ENCODE results near the gene EIF2S2.

The EIF2S2 gene

GRCh38 chr20:34064286-34064685, 47.8 kb downstream of the EIF2S2 start:
- DNase-seq (ENCODE audit: low read depth): no peak

- DNase-seq (ENCODE audit: low read depth): no peak
Observed at GRCh38 chr20:34062570-34063482, 49.2 kb downstream of the EIF2S2 start.

DNA sequence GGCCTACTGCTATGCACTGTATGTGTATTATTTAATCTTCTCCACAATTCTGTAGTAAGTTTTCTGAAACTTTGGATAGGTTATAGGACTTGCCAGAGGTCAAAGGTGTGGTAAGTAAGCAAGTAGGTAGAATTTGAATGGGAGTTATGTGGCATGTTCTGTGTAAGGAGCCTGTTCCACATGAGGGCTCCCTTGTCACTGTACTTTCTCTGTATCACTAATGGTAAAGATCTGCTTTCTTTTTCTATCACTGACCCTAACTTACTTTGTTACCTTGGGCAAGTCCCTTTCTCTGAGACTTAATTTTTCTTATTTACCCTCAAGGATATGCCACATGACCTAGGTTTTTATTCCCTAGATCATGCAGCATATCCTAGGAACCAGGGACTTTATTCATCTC, 50.3 kb downstream of the EIF2S2 start:
- DNase-seq (ENCODE audit: low read depth): no peak

- no peak for DNase-seq (ENCODE audit: low read depth)
Observed at GRCh38 chr20:34060970-34061369, 51.1 kb downstream of the EIF2S2 start.

- no peak for DNase-seq (ENCODE audit: low read depth)
Observed at GRCh38 chr20:34058831-34059230, 53.2 kb downstream of the EIF2S2 start.

GRCh38 chr20:34055290-34055689, 56.8 kb downstream of the EIF2S2 start:
- DNase-seq (ENCODE audit: low read depth): no peak

DNA sequence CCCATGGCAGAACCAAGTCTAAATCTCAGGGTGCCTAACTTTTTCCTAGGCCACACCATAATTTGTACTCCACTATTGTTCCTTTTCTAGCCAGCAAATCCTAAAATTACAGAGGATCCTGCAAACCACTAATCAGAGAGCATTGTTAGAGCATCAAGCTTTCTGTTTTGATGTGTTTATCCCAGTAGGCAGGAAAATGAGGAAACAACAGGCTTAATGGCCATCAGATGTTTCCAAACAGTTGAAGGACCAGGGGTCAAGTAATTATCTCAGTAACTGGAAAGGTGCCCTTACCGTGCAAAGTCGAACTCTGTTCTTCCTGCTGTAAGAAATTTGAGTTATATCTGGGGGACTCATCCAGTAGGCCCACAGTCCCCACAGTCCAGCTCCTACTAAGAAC, 59.6 kb downstream of the EIF2S2 start:
- no peak for DNase-seq (ENCODE audit: low read depth)

DNA sequence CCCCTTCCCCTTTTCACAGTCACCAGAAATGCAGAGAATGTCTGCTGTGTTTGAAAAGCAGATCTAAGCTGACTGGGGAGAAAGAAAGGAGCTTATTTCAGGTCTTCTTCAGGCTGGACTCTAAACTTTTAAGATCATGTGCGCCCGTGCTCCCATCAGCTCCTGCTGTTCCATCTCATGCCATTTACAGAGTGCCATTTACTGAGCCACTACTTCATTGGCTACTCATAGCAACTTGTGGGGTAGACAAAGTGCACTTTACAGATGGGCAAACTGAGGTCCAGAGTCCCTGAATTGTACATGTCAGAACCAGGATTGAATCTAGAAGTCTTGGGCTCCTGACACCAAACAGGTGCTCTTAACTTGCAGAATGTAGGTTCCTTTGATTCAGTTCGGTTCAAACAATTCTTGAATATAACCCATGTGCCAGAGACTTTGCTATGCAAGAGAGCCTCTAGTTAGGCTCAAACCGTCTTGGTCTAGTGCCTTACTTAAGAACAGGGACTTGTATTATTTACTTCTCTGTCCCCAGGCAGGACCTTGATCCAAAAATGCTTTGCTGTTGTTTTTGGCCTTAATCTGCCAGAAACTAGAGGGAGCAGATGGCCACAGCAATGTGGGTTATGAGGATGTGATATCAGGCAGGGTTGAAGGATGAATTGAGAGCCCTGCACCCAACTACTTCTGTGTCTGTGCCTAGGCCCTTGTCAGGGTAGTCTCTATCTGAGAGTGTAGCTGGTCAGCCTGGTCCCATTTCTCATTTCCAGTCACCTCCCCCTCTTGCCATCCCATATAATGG, 61.9 kb downstream of the EIF2S2 start:
- DNase-seq (ENCODE audit: low read depth): no peak

- DNase-seq (ENCODE audit: low read depth): no peak
Observed at GRCh38 chr20:34049389-34049788, 62.7 kb downstream of the EIF2S2 start.

DNA sequence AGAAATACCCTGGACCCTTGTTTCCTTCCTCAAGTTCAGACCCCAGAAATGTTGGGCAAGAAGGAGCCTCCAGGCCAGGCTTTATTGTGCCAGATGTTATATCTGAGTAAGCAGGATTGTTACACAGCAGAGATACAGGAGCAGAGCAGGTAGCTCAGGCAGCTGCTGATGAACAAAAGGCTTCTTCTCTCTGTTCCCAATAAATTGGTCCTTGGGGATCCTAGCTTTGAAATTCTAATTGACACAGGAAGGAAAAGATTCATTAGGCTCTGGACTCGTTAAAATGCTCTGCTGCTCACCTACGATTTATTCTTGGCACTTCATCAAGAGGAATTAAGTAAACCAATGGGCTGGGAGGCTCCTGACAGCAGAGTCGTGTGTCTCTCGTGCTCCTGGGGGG, 64.1 kb downstream of the EIF2S2 start:
- DNase-seq (ENCODE audit: low read depth): no peak

GRCh38 chr20:34047010-34047687, 64.9 kb downstream of the EIF2S2 start:
- no peak for DNase-seq (ENCODE audit: low read depth)

DNA sequence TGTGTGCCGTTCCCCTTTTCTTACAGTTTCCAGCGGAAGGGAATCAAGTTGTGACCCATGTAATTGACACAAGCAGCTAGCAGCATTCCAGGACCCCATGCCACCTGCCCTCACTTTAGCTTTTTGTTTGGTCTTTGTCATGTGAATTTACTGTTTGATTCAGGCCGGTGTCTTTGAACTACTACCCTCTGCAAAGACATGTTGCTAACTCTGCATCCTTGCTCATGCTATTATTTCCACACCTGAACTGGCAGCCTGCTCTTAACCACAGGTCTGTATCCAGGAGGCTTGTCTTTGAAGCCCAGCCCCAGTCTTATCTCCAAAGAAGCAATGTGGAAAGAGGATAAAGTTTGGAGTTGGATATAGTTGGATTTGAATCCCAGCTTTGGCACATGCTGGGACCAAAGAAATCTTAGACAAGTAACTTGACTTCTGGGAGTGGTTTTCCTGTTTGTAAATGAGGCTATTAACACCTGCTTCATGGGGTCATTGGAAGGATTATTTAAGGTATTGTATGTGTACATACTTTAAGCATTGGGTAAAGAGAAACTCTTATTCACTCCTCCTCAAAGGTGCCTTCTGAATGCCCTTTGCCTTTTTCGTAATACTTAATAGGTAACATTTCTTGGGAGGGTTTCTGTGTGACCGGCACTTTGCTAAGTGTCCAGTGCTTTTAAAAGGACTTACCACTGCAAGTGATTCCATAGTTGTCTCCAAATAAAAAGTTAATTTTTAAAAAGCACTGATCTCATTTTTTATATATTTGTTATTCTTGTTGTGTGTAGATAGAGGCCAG, 65.9 kb downstream of the EIF2S2 start:
- DNase-seq (ENCODE audit: low read depth): no peak

DNA sequence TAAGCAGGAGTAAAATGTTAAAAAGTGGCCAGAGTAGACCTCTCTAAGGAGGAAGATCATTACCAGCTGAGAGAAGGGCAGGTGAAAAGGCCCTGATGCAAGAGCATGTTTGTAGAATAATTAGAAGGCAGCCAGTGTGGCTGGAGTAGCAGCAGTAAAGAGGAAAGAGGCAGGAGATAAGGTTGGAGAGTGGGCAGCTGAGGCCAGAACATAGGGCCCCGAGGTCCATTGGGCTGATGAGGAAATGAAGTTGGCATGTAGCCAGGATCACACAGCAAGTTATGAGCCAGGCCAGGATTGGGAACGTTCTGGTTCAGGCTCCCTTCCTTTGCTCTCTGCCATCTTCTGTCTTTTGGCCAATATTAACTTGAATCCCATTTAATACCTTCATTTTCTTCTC, 66.7 kb downstream of the EIF2S2 start:
- DNase-seq (ENCODE audit: low read depth): no peak

DNA sequence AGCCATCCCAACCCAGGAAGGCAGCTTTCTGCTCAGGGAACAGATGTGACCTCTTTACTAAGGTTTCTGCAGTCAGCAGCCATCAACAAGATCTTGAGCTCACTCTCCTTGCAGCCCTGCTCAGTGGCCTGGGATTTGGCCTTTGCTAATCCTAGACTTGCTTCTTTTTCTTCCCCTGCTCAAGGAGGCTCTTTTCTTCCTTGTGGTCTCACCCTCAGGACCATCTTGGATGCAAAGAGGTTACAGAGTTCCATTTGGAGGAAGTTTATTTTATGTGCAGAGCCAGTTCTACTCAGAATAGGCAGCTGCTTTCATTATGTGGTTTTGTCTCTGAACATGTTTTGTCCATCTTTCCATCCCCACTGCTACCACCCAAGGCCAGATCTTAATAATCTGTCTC, 69.0 kb downstream of the EIF2S2 start:
- no peak for DNase-seq (ENCODE audit: low read depth)

- DNase-seq (ENCODE audit: low read depth): no peak
Observed at GRCh38 chr20:34042262-34042661, 69.8 kb downstream of the EIF2S2 start.

DNA sequence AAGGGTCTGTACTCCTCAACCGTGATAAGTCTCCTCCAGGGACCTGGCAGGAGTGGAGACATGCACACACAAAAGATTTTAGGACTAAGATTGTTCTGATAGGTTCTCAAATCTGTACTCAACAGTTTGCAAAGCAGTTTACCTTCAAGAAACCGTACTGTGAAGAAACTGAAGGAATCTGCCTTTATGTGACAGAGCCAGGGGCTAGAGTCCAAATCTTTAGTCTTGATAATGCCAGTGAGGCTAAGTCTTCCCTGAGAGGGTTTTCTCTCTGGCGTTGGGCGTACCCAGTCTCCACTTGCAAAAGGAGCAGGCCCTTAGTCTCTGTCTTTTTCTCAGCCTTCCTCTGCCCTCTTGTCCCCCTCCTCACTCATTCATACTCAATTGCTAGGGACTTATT, 70.8 kb downstream of the EIF2S2 start:
- no peak for DNase-seq (ENCODE audit: low read depth)

DNA sequence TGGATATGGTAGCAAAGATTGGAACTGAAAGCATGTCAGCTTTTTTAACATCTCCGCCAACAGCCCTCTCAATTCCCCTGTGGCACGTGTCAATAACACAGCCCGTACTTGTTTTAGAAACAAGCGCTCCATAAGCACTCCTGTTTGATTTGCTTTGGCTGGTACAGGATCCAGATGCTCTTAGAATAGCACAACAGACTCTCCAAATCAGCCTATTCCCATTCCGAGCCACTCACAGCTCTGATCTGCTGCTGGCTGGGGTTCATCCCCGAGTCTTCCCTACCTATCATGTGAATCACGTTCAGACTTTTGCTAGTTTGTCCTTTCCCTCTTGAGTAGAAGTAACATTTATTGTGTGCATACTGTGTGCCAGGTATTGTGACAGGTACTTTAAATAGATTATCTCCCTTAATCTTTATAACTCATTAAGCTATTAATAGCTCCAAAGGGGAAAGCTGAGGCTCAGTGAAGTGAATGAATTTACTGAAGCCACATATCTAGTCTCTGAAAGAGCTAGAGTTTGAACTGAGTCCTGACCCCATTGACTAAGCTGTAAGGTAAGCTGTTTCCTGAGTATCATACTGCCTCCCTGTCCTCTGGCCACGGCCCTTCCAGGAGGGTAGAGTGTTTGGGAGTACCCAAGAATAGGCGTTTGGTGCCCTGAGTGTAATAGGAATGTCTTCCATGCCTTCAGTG, 71.6 kb downstream of the EIF2S2 start:
- DNase-seq (ENCODE audit: low read depth): no peak

Data from activated gamma-delta T cell treated with anti-CD3 and anti-CD28 coated beads, Interleukin-2, amount 50 U/mL, for 16 hours (primary cell).